ENCODE measurements around the gene HMGCR. TPM values are rescaled to one million over a fixed set of nuclear protein-coding genes. Genes with fewer than 3 reads are reported as not detected.
"Not testable (repeated sequence)": the region's sequence is repeated elsewhere in the genome, so short reads cannot be mapped to it uniquely, and the experiment has no call there.

Gene HMGCR
- 30.1 and 65.1 TPM in 2 replicates for total RNA-seq (2014; rRNA removed; shearing (Covaris generic); ENCODE audit: low replicate concordance)

GRCh38 chr5:75336615-75337336 lies at the start of gene HMGCR:
TSS of gene HMGCR (plus strand) at chr5:75337220. CDS start at chr5:75342606, 5,386 bp downstream.
- in situ Hi-C loops (cut with HindIII; ENCODE audit: low pct_unique_long_range_greater_than_20kb, low sequenced_read_pairs) = no loop called here
- DNase-seq (ENCODE audit: low read depth) = peak; percentile 99

- in situ Hi-C loops (cut with HindIII; ENCODE audit: low pct_unique_long_range_greater_than_20kb, low sequenced_read_pairs); DNase-seq (ENCODE audit: low read depth): not testable (repeated sequence)
These were observed 45.2 kb upstream of the HMGCR start for GRCh38 chr5:75291844-75292243.

GRCh38 chr5:75300084-75300483 lies 36.9 kb upstream of the HMGCR start:
- DNase-seq (ENCODE audit: low read depth) = no peak
- in situ Hi-C loops (cut with HindIII; ENCODE audit: low pct_unique_long_range_greater_than_20kb, low sequenced_read_pairs) = no loop called here

GRCh38 chr5:75303419-75303818 lies 33.6 kb upstream of the HMGCR start:
- in situ Hi-C loops (cut with HindIII; ENCODE audit: low pct_unique_long_range_greater_than_20kb, low sequenced_read_pairs) = no loop called here

GRCh38 chr5:75304486-75304885 lies 32.5 kb upstream of the HMGCR start:
- not testable (repeated sequence) for DNase-seq (ENCODE audit: low read depth)

More at GRCh38 chr5:75303419-75303818, 33.6 kb upstream of the HMGCR start:
- DNase-seq (ENCODE audit: low read depth) = no peak

GRCh38 chr5:75306746-75307145 lies 30.3 kb upstream of the HMGCR start:
- DNase-seq (ENCODE audit: low read depth) = no peak
- in situ Hi-C loops (cut with HindIII; ENCODE audit: low pct_unique_long_range_greater_than_20kb, low sequenced_read_pairs) = no loop called here

More at GRCh38 chr5:75304486-75304885, 32.5 kb upstream of the HMGCR start:
- in situ Hi-C loops (cut with HindIII; ENCODE audit: low pct_unique_long_range_greater_than_20kb, low sequenced_read_pairs) = not testable (repeated sequence)

- DNase-seq (ENCODE audit: low read depth) = no peak
- in situ Hi-C loops (cut with HindIII; ENCODE audit: low pct_unique_long_range_greater_than_20kb, low sequenced_read_pairs) = no loop called here
These were observed 26.8 kb upstream of the HMGCR start for GRCh38 chr5:75310212-75310611.

GRCh38 chr5:75319148-75319547 lies 17.9 kb upstream of the HMGCR start:
- DNase-seq (ENCODE audit: low read depth); in situ Hi-C loops (cut with HindIII; ENCODE audit: low pct_unique_long_range_greater_than_20kb, low sequenced_read_pairs): not testable (repeated sequence)

GRCh38 chr5:75319638-75320037 lies 17.4 kb upstream of the HMGCR start:
- DNase-seq (ENCODE audit: low read depth) = no peak
- in situ Hi-C loops (cut with HindIII; ENCODE audit: low pct_unique_long_range_greater_than_20kb, low sequenced_read_pairs) = no loop called here

- in situ Hi-C loops (cut with HindIII; ENCODE audit: low pct_unique_long_range_greater_than_20kb, low sequenced_read_pairs) = no loop called here
- no peak for DNase-seq (ENCODE audit: low read depth)
These were observed 16.6 kb upstream of the HMGCR start for GRCh38 chr5:75320371-75320770.

- in situ Hi-C loops (cut with HindIII; ENCODE audit: low pct_unique_long_range_greater_than_20kb, low sequenced_read_pairs) = no loop called here
- DNase-seq (ENCODE audit: low read depth) = no peak
These were observed 15.0 kb upstream of the HMGCR start for GRCh38 chr5:75322066-75322465.

- in situ Hi-C loops (cut with HindIII; ENCODE audit: low pct_unique_long_range_greater_than_20kb, low sequenced_read_pairs) = no loop called here
- no peak for DNase-seq (ENCODE audit: low read depth)
These were observed 12.2 kb upstream of the HMGCR start for GRCh38 chr5:75324791-75325190.

- DNase-seq (ENCODE audit: low read depth) = no peak
- in situ Hi-C loops (cut with HindIII; ENCODE audit: low pct_unique_long_range_greater_than_20kb, low sequenced_read_pairs) = no loop called here
These were observed 11.8 kb upstream of the HMGCR start for GRCh38 chr5:75325242-75325641.

- in situ Hi-C loops (cut with HindIII; ENCODE audit: low pct_unique_long_range_greater_than_20kb, low sequenced_read_pairs) = no loop called here
- no peak for DNase-seq (ENCODE audit: low read depth)
These were observed 6.6 kb upstream of the HMGCR start for GRCh38 chr5:75330404-75330803.

GRCh38 chr5:75331095-75332090 lies 5.6 kb upstream of the HMGCR start:
- in situ Hi-C loops (cut with HindIII; ENCODE audit: low pct_unique_long_range_greater_than_20kb, low sequenced_read_pairs) = no loop called here
- no peak for DNase-seq (ENCODE audit: low read depth)

GRCh38 chr5:75333759-75334158 lies 3.3 kb upstream of the HMGCR start:
- in situ Hi-C loops (cut with HindIII; ENCODE audit: low pct_unique_long_range_greater_than_20kb, low sequenced_read_pairs) = not testable (repeated sequence)

GRCh38 chr5:75334413-75334812 lies 2.6 kb upstream of the HMGCR start:
- in situ Hi-C loops (cut with HindIII; ENCODE audit: low pct_unique_long_range_greater_than_20kb, low sequenced_read_pairs); DNase-seq (ENCODE audit: low read depth): not testable (repeated sequence)

More at GRCh38 chr5:75333759-75334158, 3.3 kb upstream of the HMGCR start:
- not testable (repeated sequence) for DNase-seq (ENCODE audit: low read depth)

GRCh38 chr5:75335486-75335885 lies 1.5 kb upstream of the HMGCR start:
- no peak for DNase-seq (ENCODE audit: low read depth)
- in situ Hi-C loops (cut with HindIII; ENCODE audit: low pct_unique_long_range_greater_than_20kb, low sequenced_read_pairs) = no loop called here

Measured in Caki2 (cell line).